GM12891 (cell line): Measurements from ENCODE around the gene KIAA1328.

Experiments used
- DNase-seq: peaks from one replicate; pipeline ENCODE4 v3.0.0; 2011; ENCODE audit warnings: low spot score; ENCODE audit not compliant: insufficient read length
- FAIRE-seq: peaks from 2 replicates; lab custom pipeline; 2011; peaks lifted over from hg19 to GRCh38; lab: Jason Lieb, UNC
- PAX5 ChIP-seq: IDR thresholded peaks from 2 replicates; pipeline ENCODE4 v1.6.1; 2011; ENCODE audit warnings: low read length, moderate library complexity, mild to moderate bottlenecking; ENCODE audit not compliant: insufficient read depth, severe bottlenecking
- POLR2A ChIP-seq: IDR thresholded peaks from 2 replicates; pipeline ENCODE4 v1.6.1; 2011; ENCODE audit warnings: low read depth, low read length, control low read depth
- POLR2AphosphoS5 ChIP-seq: IDR thresholded peaks from 2 replicates; pipeline ENCODE4 v1.6.1; 2011; ENCODE audit warnings: low read depth, low read length, control low read depth
- POU2F2 ChIP-seq: IDR thresholded peaks from 2 replicates; pipeline ENCODE4 v1.6.1; 2011; ENCODE audit warnings: low read depth, mild to moderate bottlenecking, control low read depth, low read length, moderate library complexity
- SPI1 ChIP-seq: IDR thresholded peaks from 2 replicates; pipeline ENCODE4 v1.6.1; 2011; ENCODE audit warnings: low read depth, low read length, control low read depth
- TAF1 ChIP-seq: IDR thresholded peaks from 2 replicates; pipeline ENCODE4 v1.6.1; 2011; ENCODE audit warnings: low read depth, low read length, control low read depth

KIAA1328 gene

GRCh38 chr18:37218022-37218590 is 389.2 kb downstream of the KIAA1328 start:
- DNase-seq (no peak), FAIRE-seq (no peak)
- TF ChIP-seq PAX5 (no peak), POLR2AphosphoS5 (no peak), POU2F2 (no peak), POLR2A (no peak), SPI1 (no peak), TAF1 (no peak)

GRCh38 chr18:37219257-37219656 is 390.3 kb downstream of the KIAA1328 start:
- no peak for TF ChIP-seq POLR2AphosphoS5
- no peak for TF ChIP-seq POLR2A
- TF ChIP-seq SPI1, result no peak
- no peak for TF ChIP-seq POU2F2
- no peak for TF ChIP-seq PAX5
- no peak for TF ChIP-seq TAF1
- FAIRE-seq (no peak), DNase-seq (no peak)

- no peak for TF ChIP-seq POLR2A
- no peak for TF ChIP-seq SPI1
- TF ChIP-seq POU2F2, result no peak
- TF ChIP-seq POLR2AphosphoS5, result no peak
- TF ChIP-seq TAF1, result no peak
- no peak for TF ChIP-seq PAX5
- FAIRE-seq, result no peak
- DNase-seq, result no peak
These were observed 393.5 kb downstream of the KIAA1328 start for GRCh38 chr18:37222354-37222998.

- TF ChIP-seq SPI1, result no peak
- no peak for TF ChIP-seq PAX5
- TF ChIP-seq TAF1, result no peak
- TF ChIP-seq POLR2AphosphoS5, result no peak
- DNase-seq (no peak), FAIRE-seq (no peak)
These were observed 394.1 kb downstream of the KIAA1328 start for GRCh38 chr18:37222999-37223378.

GRCh38 chr18:37225279-37225678 is 396.4 kb downstream of the KIAA1328 start:
- TF ChIP-seq TAF1 (no peak), POLR2AphosphoS5 (no peak)

GRCh38 chr18:37230768-37231167 is 401.8 kb downstream of the KIAA1328 start:
- TF ChIP-seq PAX5 (no peak), POLR2AphosphoS5 (no peak), SPI1 (no peak), POLR2A (no peak), TAF1 (no peak), POU2F2 (no peak)
- DNase-seq (no peak), FAIRE-seq (no peak)

More at GRCh38 chr18:37225279-37225678, 396.4 kb downstream of the KIAA1328 start:
- DNase-seq (no peak), FAIRE-seq (no peak)

- no peak for FAIRE-seq
- no peak for TF ChIP-seq TAF1
- no peak for TF ChIP-seq POLR2A
- no peak for TF ChIP-seq POU2F2
- TF ChIP-seq PAX5, result no peak
- no peak for TF ChIP-seq SPI1
- TF ChIP-seq POLR2AphosphoS5, result no peak
- DNase-seq, result no peak
These were observed 402.3 kb downstream of the KIAA1328 start for GRCh38 chr18:37231251-37231650.

- TF ChIP-seq PAX5 (no peak), SPI1 (no peak), TAF1 (no peak), POU2F2 (no peak)
- DNase-seq (no peak), FAIRE-seq (no peak)
These were observed 406.7 kb downstream of the KIAA1328 start for GRCh38 chr18:37235583-37235982.

GRCh38 chr18:37238282-37239108 is 409.6 kb downstream of the KIAA1328 start:
- FAIRE-seq, result no peak
- DNase-seq, result no peak
- TF ChIP-seq POLR2A, result no peak
- no peak for TF ChIP-seq POU2F2
- TF ChIP-seq POLR2AphosphoS5, result no peak
- no peak for TF ChIP-seq PAX5
- no peak for TF ChIP-seq TAF1
- no peak for TF ChIP-seq SPI1
